ENCODE data around the gene HMX2. TPM values are rescaled to one million over a fixed set of nuclear protein-coding genes. Genes with fewer than 3 reads are reported as not detected.
A peak's percentile ranks its signal among the peaks of the same experiment; 100 is the strongest.

The HMX2 gene
- total and polyA plus RNA-seq, 8 donors, result 0.14 to 0.25 (median 0.17) TPM; not detected in 4

GRCh38 chr10:123141791-123142700 lies 5.9 kb upstream of the HMX2 start:
- FAIRE-seq, result no peak

GRCh38 chr10:123142701-123143161 lies 5.2 kb upstream of the HMX2 start:
- no peaks in the 10 kb centered on the region for H3K36me3 ChIP-seq
- peaks cover 0 to 8% (median under 1%) of the 10 kb centered on the region in 3 donors for H3K4me1 ChIP-seq
- intact Hi-C loops (cut with DNase I), result no loop called here
- DNase-seq (peak in 1 of 6 donors; percentile 46), FAIRE-seq (no peak), ATAC-seq (no peak)
- H3K4me3 ChIP-seq, result no peak overlapping the region
- WGBS, 2 donors, result 3 to 4% methylated on average over 33 of the region's 33 CpGs
- no peak for TF ChIP-seq CTCF (IDR thresholded peaks at IDR 0.05)
- peaks cover 10 to 74% (median 31%) of the 10 kb centered on the region in 4 donors for H3K27me3 ChIP-seq
- H3K9me3 ChIP-seq, result no peaks in the 10 kb centered on the region
- no peak overlapping the region for H3K27ac ChIP-seq

More at GRCh38 chr10:123141791-123142700, 5.9 kb upstream of the HMX2 start:
- H3K27me3 ChIP-seq, result peaks cover 11 to 77% (median 33%) of the 10 kb centered on the region in 4 donors
- intact Hi-C loops (cut with DNase I), result no loop called here
- no peak overlapping the region for H3K4me3 ChIP-seq
- no peaks in the 10 kb centered on the region for H3K36me3 ChIP-seq
- H3K4me1 ChIP-seq, result peaks cover 0 to 13% (median 7%) of the 10 kb centered on the region in 3 donors
- no peaks in the 10 kb centered on the region for H3K9me3 ChIP-seq
- H3K27ac ChIP-seq, result no peak overlapping the region
- DNase-seq (peak in 1 of 6 donors; percentile 45), ATAC-seq (no peak)
- 4 to 6% methylated on average over 38 of the region's 38 CpGs for WGBS, 2 donors
- no peak for TF ChIP-seq CTCF (IDR thresholded peaks at IDR 0.05)

DNA sequence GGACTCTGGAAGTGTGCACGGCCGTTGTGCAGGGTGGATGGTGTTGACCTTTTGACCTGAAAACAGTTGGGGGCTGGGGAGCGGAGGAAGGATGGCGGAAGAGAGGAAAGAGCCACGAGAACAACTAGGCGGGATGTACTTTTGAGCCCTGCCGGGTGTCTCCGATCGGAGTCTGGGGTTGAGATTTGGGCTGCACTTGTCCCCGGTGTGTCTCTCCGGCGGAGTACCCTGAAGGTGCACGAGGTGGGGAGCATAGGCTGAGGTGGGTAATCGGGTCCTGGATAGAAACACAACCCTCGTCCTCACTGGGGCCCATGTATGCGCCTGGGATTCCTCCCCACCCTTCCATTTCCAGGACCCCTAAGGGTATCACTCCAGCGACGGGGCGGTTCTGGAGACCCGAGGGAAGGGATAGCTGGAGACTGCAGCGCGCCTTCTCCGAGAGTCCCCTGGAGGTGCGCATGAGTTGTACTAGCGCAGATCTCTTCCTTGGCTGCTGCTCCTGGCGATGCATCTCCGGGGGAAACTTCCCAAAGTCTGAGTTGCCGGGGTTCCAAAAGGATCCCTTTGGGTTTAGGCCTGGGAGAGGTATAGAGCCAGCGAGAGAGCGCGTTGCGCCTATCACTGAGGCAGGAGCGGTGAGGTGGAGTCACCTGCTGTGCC lies 4.6 kb upstream of the HMX2 start:
- WGBS, 2 donors, result 4 to 6% methylated on average over 33 of the region's 33 CpGs
- H3K36me3 ChIP-seq, result no peaks in the 10 kb centered on the region
- H3K27ac ChIP-seq, result no peak overlapping the region
- H3K4me3 ChIP-seq, result no peak overlapping the region
- H3K9me3 ChIP-seq, result no peaks in the 10 kb centered on the region
- no peak for ATAC-seq
- peak in 1 of 6 donors; percentile 34 for DNase-seq
- peaks cover 0 to 7% (median 0%) of the 10 kb centered on the region in 3 donors for H3K4me1 ChIP-seq
- H3K27me3 ChIP-seq, result peaks cover 9 to 74% (median 29%) of the 10 kb centered on the region in 4 donors
- no peak for TF ChIP-seq CTCF (IDR thresholded peaks at IDR 0.05)
- intact Hi-C loops (cut with DNase I), result no loop called here
- FAIRE-seq, result no peak

- Histone ChIP-seq H3K27me3 (peaks cover 4 to 74% (median 29%) of the 10 kb centered on the region in 4 donors), H3K4me3 (no peak overlapping the region), H3K4me1 (peaks cover 0 to 7% (median 0%) of the 10 kb centered on the region in 3 donors), H3K36me3 (no peaks in the 10 kb centered on the region), H3K27ac (no peak overlapping the region), H3K9me3 (no peaks in the 10 kb centered on the region)
- TF ChIP-seq CTCF (IDR thresholded peaks at IDR 0.05), result no peak
- ATAC-seq (no peak), DNase-seq (no peak), FAIRE-seq (no peak)
- intact Hi-C loops (cut with DNase I), result no loop called here
- 11 to 13% methylated on average over 10 of the region's 10 CpGs for WGBS, 2 donors
Observed at GRCh38 chr10:123143825-123144168, 4.1 kb upstream of the HMX2 start.

All from pancreas (tissue), 10 donors.